K562 (cell line): ENCODE results near the gene GALNT12. TPM values are rescaled to one million over a fixed set of nuclear protein-coding genes. Genes with fewer than 3 reads are reported as not detected.

Source experiments
- CBFA2T3 ChIP-seq: fragments of 450-650 bp; IDR thresholded peaks from 2 replicates; pipeline ENCODE4 v1.6.1; 2017
- NFATC3 ChIP-seq: fragments of 450-650 bp; IDR thresholded peaks from 2 replicates; pipeline ENCODE4 v1.6.1; 2017; ENCODE audit warnings: mild to moderate bottlenecking
- PATZ1 ChIP-seq: fragments of 250-450 bp; sonication (Bioruptor Pico); IDR thresholded peaks from 2 replicates; pipeline ENCODE4 v1.5.0; 2020; ENCODE audit warnings: mild to moderate bottlenecking, borderline replicate concordance
- REST ChIP-seq, 2 experiments: fragments of 450-650 bp; formaldehyde crosslinking in 1 of 2; IDR thresholded peaks; 2 replicates each; pipeline versions ENCODE4 v1.4.0 to v1.6.1; 2014 to 2020; ENCODE audit warnings: mild to moderate bottlenecking in 2 of 2, borderline replicate concordance in 1 of 2, low read depth in 1 of 2
- STAT6 ChIP-seq: sonication (generic); formaldehyde crosslinking; IDR thresholded peaks from 2 replicates; pipeline ENCODE4 v1.8.1; 2023; ENCODE audit warnings: mild to moderate bottlenecking, missing genetic modification reagents
- TCF7L2 ChIP-seq: fragments of 150-350 bp; IDR thresholded peaks from 2 replicates; pipeline ENCODE4 v1.6.1; 2016; ENCODE audit warnings: low read depth, mild to moderate bottlenecking, low read length, moderate library complexity
- THAP7 ChIP-seq: fragments of 250-450 bp; sonication (Bioruptor Pico); IDR thresholded peaks from 2 replicates; pipeline ENCODE4 v1.5.0; 2021
- ZNF165 ChIP-seq: fragments of 250-450 bp; sonication (Bioruptor Pico); IDR thresholded peaks from 2 replicates; pipeline ENCODE4 v1.4.0; 2020; ENCODE audit warnings: borderline replicate concordance
- ZNF280B ChIP-seq: fragments of 250-450 bp; sonication (Bioruptor Pico); IDR thresholded peaks from 2 replicates; pipeline ENCODE4 v1.5.1; 2021; ENCODE audit warnings: mild to moderate bottlenecking
- ZNF444 ChIP-seq: fragments of 250-450 bp; sonication (Bioruptor Pico); IDR thresholded peaks from 2 replicates; pipeline ENCODE4 v1.4.0; 2020; ENCODE audit warnings: mild to moderate bottlenecking, moderate library complexity
- polyA plus RNA-seq, 8 experiments: library from polyadenylated mRNA; depleted of rRNA in 4 of 8; stranded (reverse) in 5 of 8; unstranded in 3 of 8; fragments of >200 nt; fragmentation: Nextera tagmentation in 2 of 8; fragmentation: Illumina TruSeq in 1 of 8; extraction: Ambion mirVana in 2 of 8; extraction: Trizol in 1 of 8; gene quantifications; 2 replicates each; pipeline versions ENCODE4 v1.2.1 to v1.2.3, GENCODE V29; 2011 to 2014; ENCODE audit warnings: inconsistent platforms in 1 of 8, missing spikeins in 1 of 8
- total RNA-seq, 7 experiments: library from RNA; depleted of rRNA in 6 of 7; stranded (reverse); fragments of >200 nt in 6 of 7; fragmentation: Illumina TruSeq in 2 of 7; extraction: Trizol in 2 of 7; gene quantifications; 2 replicates each; pipeline versions ENCODE4 v1.2.1 to v1.2.3, GENCODE V29; 2011 to 2021; ENCODE audit warnings: low replicate concordance in 1 of 7

GALNT12 gene
- total and polyA plus RNA-seq, 9 of the 15 experiments (the other 6 are each of a cell fraction or from before 2014, with no cell fraction given): 29.7 to 82.9 (median 44.2) TPM

GRCh38 chr9:98833090-98833956 is 25.9 kb downstream of the GALNT12 start (continued):
- no peak for TF ChIP-seq ZNF444 (CRISPR knock-in tag)
- no peak for TF ChIP-seq TCF7L2
- TF ChIP-seq NFATC3: no peak
- no peak for TF ChIP-seq THAP7 (CRISPR knock-in tag)
- TF ChIP-seq ZNF280B (CRISPR knock-in tag): no peak
- TF ChIP-seq ZNF165 (CRISPR knock-in tag): no peak
- peak; percentile 85 for TF ChIP-seq CBFA2T3
- no peak for TF ChIP-seq PATZ1 (CRISPR knock-in tag)
- TF ChIP-seq STAT6 (CRISPR knock-in tag): no peak; the same call in 1 of the 2 replicates
- TF ChIP-seq REST (IDR thresholded peaks at IDR 0.05; ENCODE audit: borderline replicate concordance): peak; percentile 33; the same call in 1 of the 2 replicates
- no peak for TF ChIP-seq REST (CRISPR knock-in tag; IDR thresholded peaks at IDR 0.05; ENCODE audit: low read depth)
